HL-60 (cell line): Measurements from ENCODE around the gene ARFGEF2.

Source experiments
- DNase-seq, 2 experiments: peaks; one replicate each; pipeline ENCODE4 v3.0.0-alpha.2; 2010 to 2020; ENCODE audit warnings: low read depth in 1 of 2, low spot score in 1 of 2
- H3K27ac ChIP-seq: fragments of 250-450 bp; sonication (Bioruptor Pico); replicated peaks from 2 replicates; pipeline ENCODE4 v1.5.1; 2020; ENCODE audit warnings: mild to moderate bottlenecking, moderate library complexity
- H3K27me3 ChIP-seq: fragments of 250-450 bp; sonication (Bioruptor Pico); 2 replicates; pipeline ENCODE4 v1.5.1; 2021; ENCODE audit warnings: mild to moderate bottlenecking, moderate library complexity; ENCODE audit not compliant: insufficient read depth, poor library complexity, severe bottlenecking
- H3K4me3 ChIP-seq: replicated peaks from 2 replicates; pipeline ENCODE4 v1.5.1; 2011; ENCODE audit warnings: mild to moderate bottlenecking, control low read depth, low read length; ENCODE audit not compliant: insufficient read depth
- CTCF ChIP-seq: IDR thresholded peaks from one replicate; pipeline ENCODE4 v1.5.1; 2011; ENCODE audit warnings: low read length, control low read depth, inconsistent platforms; ENCODE audit not compliant: insufficient read depth
- GABPA ChIP-seq: IDR thresholded peaks from 2 replicates; pipeline ENCODE4 v1.6.1; 2012; ENCODE audit warnings: low read depth
- POLR2AphosphoS5 ChIP-seq: IDR thresholded peaks from 2 replicates; pipeline ENCODE4 v1.6.1; 2012; ENCODE audit warnings: low read depth
- SPI1 ChIP-seq: IDR thresholded peaks from 2 replicates; pipeline ENCODE4 v1.6.1; 2012; ENCODE audit warnings: low read depth, mild to moderate bottlenecking, borderline replicate concordance
- TF ChIP-seq, protein P1 (sequence below): IDR thresholded peaks from 2 replicates; pipeline ENCODE4 v1.6.1; 2012; ENCODE audit warnings: low read depth; ENCODE audit not compliant: insufficient replicate concordance

Gene ARFGEF2

GRCh38 chr20:48951646-48952045 is 30.1 kb downstream of the ARFGEF2 start:
- Histone ChIP-seq H3K27ac (no peak overlapping the region), H3K4me3 (no peak overlapping the region), H3K27me3 (no peaks in the 10 kb centered on the region)
- TF ChIP-seq SPI1 (no peak), POLR2AphosphoS5 (no peak)
- DNase-seq = no peak

DNA sequence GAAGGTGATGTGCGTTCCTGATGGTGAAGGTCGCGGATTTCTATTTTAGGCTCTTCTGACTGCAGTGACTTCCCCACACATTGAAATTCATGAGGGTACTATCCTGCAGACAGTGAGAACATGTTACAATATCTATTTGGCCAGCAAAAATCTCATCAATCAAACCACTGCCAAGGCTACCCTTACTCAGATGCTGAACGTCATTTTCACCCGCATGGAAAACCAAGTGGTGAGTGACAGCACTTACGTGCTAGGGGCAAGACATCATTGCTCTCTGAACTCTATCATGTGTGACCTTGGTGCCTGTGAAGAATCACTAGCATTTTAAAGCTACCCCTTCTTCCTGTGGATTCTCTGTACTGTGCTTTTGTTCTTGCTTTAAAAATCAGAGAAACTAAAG is 31.1 kb downstream of the ARFGEF2 start:
- DNase-seq = no peak
- Histone ChIP-seq H3K4me3 (no peak overlapping the region), H3K27ac (no peak overlapping the region), H3K27me3 (no peaks in the 10 kb centered on the region)
- TF ChIP-seq GABPA = no peak
- TF ChIP-seq, protein P1, sequence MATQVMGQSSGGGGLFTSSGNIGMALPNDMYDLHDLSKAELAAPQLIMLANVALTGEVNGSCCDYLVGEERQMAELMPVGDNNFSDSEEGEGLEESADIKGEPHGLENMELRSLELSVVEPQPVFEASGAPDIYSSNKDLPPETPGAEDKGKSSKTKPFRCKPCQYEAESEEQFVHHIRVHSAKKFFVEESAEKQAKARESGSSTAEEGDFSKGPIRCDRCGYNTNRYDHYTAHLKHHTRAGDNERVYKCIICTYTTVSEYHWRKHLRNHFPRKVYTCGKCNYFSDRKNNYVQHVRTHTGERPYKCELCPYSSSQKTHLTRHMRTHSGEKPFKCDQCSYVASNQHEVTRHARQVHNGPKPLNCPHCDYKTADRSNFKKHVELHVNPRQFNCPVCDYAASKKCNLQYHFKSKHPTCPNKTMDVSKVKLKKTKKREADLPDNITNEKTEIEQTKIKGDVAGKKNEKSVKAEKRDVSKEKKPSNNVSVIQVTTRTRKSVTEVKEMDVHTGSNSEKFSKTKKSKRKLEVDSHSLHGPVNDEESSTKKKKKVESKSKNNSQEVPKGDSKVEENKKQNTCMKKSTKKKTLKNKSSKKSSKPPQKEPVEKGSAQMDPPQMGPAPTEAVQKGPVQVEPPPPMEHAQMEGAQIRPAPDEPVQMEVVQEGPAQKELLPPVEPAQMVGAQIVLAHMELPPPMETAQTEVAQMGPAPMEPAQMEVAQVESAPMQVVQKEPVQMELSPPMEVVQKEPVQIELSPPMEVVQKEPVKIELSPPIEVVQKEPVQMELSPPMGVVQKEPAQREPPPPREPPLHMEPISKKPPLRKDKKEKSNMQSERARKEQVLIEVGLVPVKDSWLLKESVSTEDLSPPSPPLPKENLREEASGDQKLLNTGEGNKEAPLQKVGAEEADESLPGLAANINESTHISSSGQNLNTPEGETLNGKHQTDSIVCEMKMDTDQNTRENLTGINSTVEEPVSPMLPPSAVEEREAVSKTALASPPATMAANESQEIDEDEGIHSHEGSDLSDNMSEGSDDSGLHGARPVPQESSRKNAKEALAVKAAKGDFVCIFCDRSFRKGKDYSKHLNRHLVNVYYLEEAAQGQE = no peak
- no peak for TF ChIP-seq CTCF
- no peak for TF ChIP-seq SPI1
- no peak for TF ChIP-seq POLR2AphosphoS5

DNA sequence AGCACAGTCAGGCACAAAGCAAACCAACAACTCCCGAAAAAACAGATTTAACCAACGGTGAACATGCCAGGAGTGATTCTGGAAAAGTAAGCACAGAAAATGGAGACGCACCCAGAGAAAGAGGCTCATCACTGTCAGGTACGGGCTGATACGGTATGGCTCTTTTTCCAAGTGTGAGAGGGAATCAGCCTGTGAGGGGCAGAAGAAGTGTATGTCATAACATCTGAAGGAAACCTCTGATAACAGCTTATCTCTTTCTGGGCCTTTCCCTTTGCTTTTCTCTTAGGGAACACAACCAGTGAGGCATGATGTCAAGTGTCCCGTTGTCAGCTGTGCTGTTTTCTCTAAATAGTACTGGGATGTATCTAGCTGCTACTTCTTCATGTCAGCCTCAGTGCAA is 32.1 kb downstream of the ARFGEF2 start:
- no peaks in the 10 kb centered on the region for H3K27me3 ChIP-seq
- TF ChIP-seq POLR2AphosphoS5 (no peak), SPI1 (no peak), CTCF (no peak), GABPA (no peak)
- TF ChIP-seq, protein P1 = no peak
- no peak overlapping the region for H3K4me3 ChIP-seq
- H3K27ac ChIP-seq = no peak overlapping the region
- no peak for DNase-seq

DNA sequence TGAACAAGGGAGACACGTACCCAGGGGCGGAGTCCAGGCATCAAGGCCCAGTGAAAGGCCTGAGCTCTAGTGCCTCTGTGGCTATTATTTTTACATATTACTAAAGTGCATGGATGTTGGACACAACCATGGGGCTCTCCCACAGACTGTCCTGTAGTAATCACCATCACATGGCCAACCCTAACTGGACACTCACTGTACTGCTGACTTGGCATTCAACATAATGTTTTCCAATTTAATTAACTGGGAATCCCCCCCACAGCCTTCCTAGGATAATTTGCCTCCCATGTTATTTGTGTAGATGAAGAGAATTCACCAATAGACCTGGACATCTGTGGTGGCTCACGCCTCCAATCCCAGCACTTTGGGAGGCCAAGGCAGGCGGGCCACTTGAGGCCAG is 34.5 kb downstream of the ARFGEF2 start:
- no peak overlapping the region for H3K4me3 ChIP-seq
- TF ChIP-seq POLR2AphosphoS5 (no peak), GABPA (no peak), CTCF (no peak), SPI1 (no peak)
- TF ChIP-seq, protein P1 = no peak
- no peaks in the 10 kb centered on the region for H3K27me3 ChIP-seq
- H3K27ac ChIP-seq = no peak overlapping the region
- no peak for DNase-seq
